GM12873 (cell line): ENCODE data around the gene AKR1E2.

ENCODE experiments used
- CTCF ChIP-seq: IDR thresholded peaks from 2 replicates; pipeline ENCODE4 v1.5.1; 2012; ENCODE audit warnings: low read depth, mild to moderate bottlenecking, moderate library complexity, low read length, control low read depth; ENCODE audit not compliant: insufficient read depth; ENCODE audit errors: missing control alignments

The AKR1E2 gene

GRCh38 chr10:4804465-4804864 lies 21.5 kb upstream of the AKR1E2 start:
- no peak for TF ChIP-seq CTCF

- no peak for TF ChIP-seq CTCF
Measured at GRCh38 chr10:4806534-4806933, 19.5 kb upstream of the AKR1E2 start.

- no peak for TF ChIP-seq CTCF
Measured at GRCh38 chr10:4807761-4808507, 18.1 kb upstream of the AKR1E2 start.

- TF ChIP-seq CTCF = no peak
Measured at GRCh38 chr10:4809156-4809555, 16.9 kb upstream of the AKR1E2 start.

- no peak for TF ChIP-seq CTCF
Measured at GRCh38 chr10:4810092-4810491, 15.9 kb upstream of the AKR1E2 start.

GRCh38 chr10:4812046-4812445 lies 14.0 kb upstream of the AKR1E2 start:
- no peak for TF ChIP-seq CTCF

- TF ChIP-seq CTCF = no peak
Measured at GRCh38 chr10:4813023-4813422, 13.0 kb upstream of the AKR1E2 start.

- TF ChIP-seq CTCF = no peak
Measured at GRCh38 chr10:4813496-4813895, 12.5 kb upstream of the AKR1E2 start.
